BE2C (cell line): ENCODE results near the gene PAEP.

Experiments
- DNase-seq: peaks from one replicate; pipeline ENCODE4 v3.0.0-alpha.2; 2020
- H3K27me3 ChIP-seq: fragments of 250-450 bp; sonication (Bioruptor Pico); 2 replicates; pipeline ENCODE4 v1.5.1; 2020; ENCODE audit warnings: mild to moderate bottlenecking
- H3K36me3 ChIP-seq: fragments of 250-450 bp; sonication (Bioruptor Pico); 2 replicates; pipeline ENCODE4 v1.5.1; 2020; ENCODE audit warnings: mild to moderate bottlenecking
- H3K4me1 ChIP-seq: fragments of 250-450 bp; sonication (Bioruptor Pico); 2 replicates; pipeline ENCODE4 v1.5.1; 2020
- H3K4me3 ChIP-seq: 2 replicates; pipeline ENCODE4 v1.5.1; 2011; ENCODE audit warnings: low read depth, low read length
- H3K9me3 ChIP-seq: fragments of 250-450 bp; sonication (Bioruptor Pico); 2 replicates; pipeline ENCODE4 v1.5.1; 2020
- TF ChIP-seq, protein P1 (sequence below): IDR thresholded peaks from 2 replicates; pipeline ENCODE4 v1.5.1; 2012; ENCODE audit warnings: mild to moderate bottlenecking, low read depth, low read length

Gene PAEP

DNA sequence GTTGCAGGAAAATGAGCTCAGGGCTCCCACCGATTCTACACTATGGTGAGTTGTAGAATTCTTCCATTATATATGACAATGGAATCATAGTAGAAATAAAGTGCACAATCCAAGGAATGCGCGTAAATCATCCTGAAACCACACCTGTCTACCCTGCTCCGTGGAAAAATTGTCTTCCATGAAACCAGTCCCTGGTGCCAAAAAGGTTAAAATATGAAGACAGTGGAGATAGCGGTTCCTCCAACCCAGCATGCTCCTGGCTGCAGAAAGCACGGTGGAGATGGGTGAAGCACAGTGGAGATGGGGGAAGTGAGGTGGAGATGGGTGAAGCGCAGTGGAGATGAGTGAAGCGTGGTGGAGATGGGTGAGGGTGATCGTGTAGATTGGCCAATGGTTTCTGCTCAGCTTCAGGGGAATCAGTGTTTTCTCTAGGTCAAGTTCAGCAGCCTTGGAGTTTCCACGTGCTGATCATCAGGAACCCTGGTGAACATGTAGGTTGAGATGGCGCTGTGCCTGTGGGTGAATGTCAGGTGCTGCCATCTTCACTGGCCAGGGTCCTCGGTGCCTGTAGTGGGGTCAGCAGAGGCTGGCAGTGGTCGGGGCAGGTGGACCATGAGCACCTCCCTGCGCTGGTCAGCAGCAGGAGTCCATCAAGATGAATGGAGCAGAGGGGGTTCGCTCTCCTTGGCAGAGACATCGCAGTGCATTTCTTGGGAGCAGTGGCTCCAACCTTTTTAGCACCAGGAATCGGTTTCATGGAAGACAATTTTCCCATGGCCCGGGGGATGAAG lies 20.3 kb downstream of the PAEP start:
- no peak overlapping the region for H3K4me3 ChIP-seq
- H3K36me3 ChIP-seq = no peaks in the 10 kb centered on the region
- TF ChIP-seq, protein P1, sequence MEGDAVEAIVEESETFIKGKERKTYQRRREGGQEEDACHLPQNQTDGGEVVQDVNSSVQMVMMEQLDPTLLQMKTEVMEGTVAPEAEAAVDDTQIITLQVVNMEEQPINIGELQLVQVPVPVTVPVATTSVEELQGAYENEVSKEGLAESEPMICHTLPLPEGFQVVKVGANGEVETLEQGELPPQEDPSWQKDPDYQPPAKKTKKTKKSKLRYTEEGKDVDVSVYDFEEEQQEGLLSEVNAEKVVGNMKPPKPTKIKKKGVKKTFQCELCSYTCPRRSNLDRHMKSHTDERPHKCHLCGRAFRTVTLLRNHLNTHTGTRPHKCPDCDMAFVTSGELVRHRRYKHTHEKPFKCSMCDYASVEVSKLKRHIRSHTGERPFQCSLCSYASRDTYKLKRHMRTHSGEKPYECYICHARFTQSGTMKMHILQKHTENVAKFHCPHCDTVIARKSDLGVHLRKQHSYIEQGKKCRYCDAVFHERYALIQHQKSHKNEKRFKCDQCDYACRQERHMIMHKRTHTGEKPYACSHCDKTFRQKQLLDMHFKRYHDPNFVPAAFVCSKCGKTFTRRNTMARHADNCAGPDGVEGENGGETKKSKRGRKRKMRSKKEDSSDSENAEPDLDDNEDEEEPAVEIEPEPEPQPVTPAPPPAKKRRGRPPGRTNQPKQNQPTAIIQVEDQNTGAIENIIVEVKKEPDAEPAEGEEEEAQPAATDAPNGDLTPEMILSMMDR = no peak
- H3K4me1 ChIP-seq = peaks cover 8% of the 10 kb centered on the region; the same call in 1 of the 2 replicates
- DNase-seq = no peak
- no peaks in the 10 kb centered on the region for H3K9me3 ChIP-seq
- H3K27me3 ChIP-seq = no peaks in the 10 kb centered on the region

DNA sequence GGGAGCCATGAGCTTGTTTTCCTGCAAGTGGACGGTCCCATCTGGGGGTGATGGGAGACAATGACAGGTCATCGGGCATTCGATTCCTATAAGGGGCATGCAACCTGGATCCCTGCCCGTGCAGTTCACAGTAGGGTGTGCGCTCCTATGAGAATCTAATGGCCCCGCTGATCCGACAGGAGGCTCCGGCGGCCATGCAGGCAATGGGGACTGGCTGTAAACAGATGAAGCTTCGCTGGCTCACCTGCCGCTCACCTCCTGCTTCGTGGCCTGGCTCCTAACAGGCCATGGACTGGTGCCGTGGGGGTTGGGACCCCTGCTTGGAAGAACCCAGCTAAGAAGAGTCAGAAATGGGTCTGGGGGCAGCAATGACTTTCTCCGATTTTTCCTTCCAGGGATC lies 21.0 kb downstream of the PAEP start:
- Histone ChIP-seq H3K4me1 (peaks cover 8% of the 10 kb centered on the region; the same call in 1 of the 2 replicates), H3K4me3 (no peak overlapping the region), H3K27me3 (no peaks in the 10 kb centered on the region), H3K36me3 (no peaks in the 10 kb centered on the region), H3K9me3 (no peaks in the 10 kb centered on the region)
- DNase-seq = no peak
- TF ChIP-seq, protein P1 = no peak

DNA sequence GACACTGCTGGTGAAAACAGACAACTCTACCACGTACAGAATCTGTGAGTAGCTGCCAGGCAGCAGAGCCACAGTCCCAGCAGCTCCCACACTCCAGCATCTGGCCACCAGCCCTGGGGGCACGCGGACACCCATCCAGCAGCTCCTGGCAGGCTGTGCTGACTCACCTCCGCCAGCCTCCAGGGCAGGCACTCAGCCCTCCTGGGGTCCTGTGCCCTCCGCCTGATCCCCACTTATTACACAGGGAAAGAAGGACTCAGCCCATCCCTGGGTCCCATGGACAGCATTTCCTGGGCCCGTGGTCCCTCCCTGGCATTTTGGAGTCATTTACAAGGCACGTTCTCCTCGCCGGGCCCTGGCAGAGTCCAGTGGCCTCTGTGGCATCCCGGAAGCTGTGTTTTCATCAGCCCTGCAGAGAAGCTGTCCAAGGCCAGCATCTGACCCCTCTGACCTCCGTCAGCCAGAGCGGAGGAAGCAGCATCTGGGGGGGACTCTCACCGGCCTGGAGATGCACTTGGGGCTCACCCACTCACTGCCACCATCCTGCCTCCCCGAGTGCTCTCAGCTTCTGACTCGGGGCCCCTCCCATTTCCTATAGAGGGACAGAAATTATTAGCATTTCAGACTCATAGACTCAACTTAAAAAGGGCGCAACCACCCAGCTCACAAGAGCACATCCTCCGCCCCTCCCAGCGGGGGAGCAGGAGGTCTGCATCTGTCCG lies 21.6 kb downstream of the PAEP start:
- TF ChIP-seq, protein P1 = no peak
- Histone ChIP-seq H3K36me3 (no peaks in the 10 kb centered on the region), H3K4me3 (no peak overlapping the region), H3K9me3 (no peaks in the 10 kb centered on the region), H3K27me3 (no peaks in the 10 kb centered on the region), H3K4me1 (peaks cover 8% of the 10 kb centered on the region; the same call in 1 of the 2 replicates)
- DNase-seq = peak; percentile 82

DNA sequence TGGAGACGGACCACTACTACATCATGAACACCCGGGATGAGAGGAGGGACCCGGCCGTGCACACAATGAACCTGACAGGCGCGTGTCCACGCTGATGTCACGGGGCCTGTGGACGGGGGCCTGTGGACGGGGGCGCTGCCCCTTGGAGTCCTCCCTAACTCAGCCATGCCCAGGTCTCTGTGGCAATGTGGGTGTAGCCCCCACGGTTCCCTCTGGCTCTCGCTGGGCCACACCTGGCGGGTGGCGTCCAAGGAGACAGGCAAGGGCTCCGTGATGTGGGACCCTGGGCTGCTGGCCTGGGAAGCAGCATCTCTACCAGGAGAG lies 22.1 kb downstream of the PAEP start:
- TF ChIP-seq, protein P1 = no peak
- no peaks in the 10 kb centered on the region for H3K27me3 ChIP-seq
- DNase-seq = no peak
- H3K4me1 ChIP-seq = peaks cover 8% of the 10 kb centered on the region; the same call in 1 of the 2 replicates
- no peaks in the 10 kb centered on the region for H3K36me3 ChIP-seq
- no peak overlapping the region for H3K4me3 ChIP-seq
- no peaks in the 10 kb centered on the region for H3K9me3 ChIP-seq

DNA sequence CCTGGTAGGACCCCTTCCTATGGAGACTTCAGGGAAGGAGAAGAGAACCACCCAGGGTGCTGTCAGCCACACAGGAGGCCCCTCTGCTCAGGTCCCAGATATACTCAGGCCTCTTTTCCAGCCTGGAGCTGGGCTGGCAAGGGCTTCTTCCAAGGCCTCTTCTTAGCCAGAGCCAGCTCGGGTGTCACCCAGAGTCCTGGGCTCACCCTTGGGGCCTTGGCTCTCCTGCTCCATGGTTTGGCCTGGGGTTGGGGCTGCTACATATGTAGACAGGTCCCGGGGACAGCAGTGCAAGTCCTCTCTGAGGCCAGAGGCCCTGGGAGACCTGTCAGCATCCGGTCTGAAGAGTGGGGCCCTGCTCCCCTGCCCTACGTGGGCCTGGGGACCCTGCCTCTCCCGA lies 22.8 kb downstream of the PAEP start:
- Histone ChIP-seq H3K4me1 (peaks cover 8% of the 10 kb centered on the region; the same call in 1 of the 2 replicates), H3K9me3 (no peaks in the 10 kb centered on the region), H3K27me3 (no peaks in the 10 kb centered on the region), H3K4me3 (no peak overlapping the region), H3K36me3 (no peaks in the 10 kb centered on the region)
- no peak for DNase-seq
- TF ChIP-seq, protein P1 = no peak

DNA sequence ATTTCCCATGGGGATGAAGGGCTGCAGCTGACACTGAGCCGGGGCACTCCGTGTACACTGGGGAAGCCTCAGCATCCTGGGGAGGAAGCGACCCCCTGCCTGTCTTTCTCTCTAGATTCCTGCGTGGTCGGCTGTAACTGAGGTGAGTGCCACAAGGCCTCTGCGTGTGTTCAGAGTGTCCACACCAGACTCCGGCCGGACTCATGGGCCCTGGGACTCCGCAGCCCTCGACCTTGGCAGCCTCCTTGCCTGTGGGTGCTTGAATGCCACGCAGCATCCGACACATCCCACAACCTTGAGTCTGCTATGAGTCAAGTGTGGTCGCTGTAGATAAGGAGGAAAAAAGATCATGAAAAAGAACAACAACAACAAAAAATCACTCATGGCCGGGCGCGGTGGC lies 23.4 kb downstream of the PAEP start:
- H3K36me3 ChIP-seq = no peaks in the 10 kb centered on the region
- H3K4me3 ChIP-seq = no peak overlapping the region
- no peaks in the 10 kb centered on the region for H3K9me3 ChIP-seq
- TF ChIP-seq, protein P1 = no peak
- peaks cover 8% of the 10 kb centered on the region; the same call in 1 of the 2 replicates for H3K4me1 ChIP-seq
- no peak for DNase-seq
- H3K27me3 ChIP-seq = no peaks in the 10 kb centered on the region
